Heart left ventricle (tissue), 13 donors: Measurements from ENCODE around the gene SSH2.

ENCODE experiments used
- POLR2A ChIP-seq, 2 donors: fragments of 450-650 bp; IDR thresholded peaks; one replicate each; pipeline ENCODE4 v1.6.1; 2017; ENCODE audit warnings: antibody characterized with exemption in 2 of 2, mild to moderate bottlenecking in 2 of 2, moderate library complexity in 2 of 2
- TF ChIP-seq, protein P1 (sequence below), 12 donors: fragments of 200-600 bp; sonication (generic) in 4 of 12; IDR thresholded peaks; one replicate each; pipeline versions ENCODE4 v1.5.0 to v1.8.0; 2018 to 2022; ENCODE audit warnings: antibody characterized with exemption in 12 of 12, mild to moderate bottlenecking in 5 of 12
- donor health status: ischemic (EF 13 %, LVEDD 7.1; RV severe dilation, severe dysfunction).
- donor health status: DM: no; HTN: yes; CAD: no.
- donor health status: DM: no; HTN: no; CAD: no.
- donor health status: ischemic (EF 25% LVEDD 6.9; RV normal size, moderate dysfunction).
- donor health status: ischemic (EF 25% LVEDD 5.7; RV mildly dilated, moderate dysfunction).
- donor health status: ischemic (EF 35%, LVEDD 5.7; RV mildly dilated, moderate dysfunction).
- donor health status: nonischemic (EF 11% LVEDD 7.7; RV severe dilation, severe dysfunction).
- donor health status: DM: yes; HTN: yes; CAD: no.
- donor health status: PGD.
- donor health status: ischemic (EF 29% LVEDD 5.4; RV normal size, mild dysfunction).
- donor health status: nonischemic (EF 23%, LVEDD 6.1; RV moderate dilation, normal function).

DNA sequence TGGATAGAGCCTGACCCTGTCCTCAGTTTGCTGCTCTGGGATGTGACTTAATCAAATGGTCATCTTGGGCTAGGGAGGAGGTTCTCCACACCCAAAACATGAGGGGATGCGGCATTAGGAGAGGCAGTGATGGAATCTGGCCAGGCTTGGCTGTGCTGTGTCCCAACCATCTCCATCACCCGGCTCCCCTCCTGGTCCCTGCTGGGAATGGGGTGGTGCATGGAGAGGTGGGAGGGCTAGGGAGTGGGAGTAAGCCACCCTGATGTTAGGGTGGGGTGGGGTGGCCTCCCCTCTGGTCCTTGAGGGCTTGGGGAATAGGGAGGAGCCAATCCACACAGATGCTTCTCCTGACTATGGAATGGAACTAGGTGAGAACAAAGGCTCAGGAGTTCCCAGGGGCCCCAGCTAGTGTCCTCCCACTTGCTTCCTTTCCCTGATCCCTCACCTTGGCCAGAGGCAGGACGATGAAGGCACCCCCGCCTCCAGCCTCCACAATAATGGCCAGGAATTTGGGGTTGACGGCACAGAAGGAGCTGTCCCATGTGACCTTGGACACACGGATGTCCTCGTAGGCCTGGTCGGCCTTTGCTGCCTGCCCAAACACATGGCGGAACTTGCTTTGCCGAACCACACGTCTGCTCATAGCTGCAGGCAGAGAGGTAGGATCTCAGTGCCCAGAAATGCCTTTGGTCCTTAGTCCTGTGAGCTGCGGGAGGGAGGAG, 309.1 kb downstream of the SSH2 start:
- TF ChIP-seq, protein P1, sequence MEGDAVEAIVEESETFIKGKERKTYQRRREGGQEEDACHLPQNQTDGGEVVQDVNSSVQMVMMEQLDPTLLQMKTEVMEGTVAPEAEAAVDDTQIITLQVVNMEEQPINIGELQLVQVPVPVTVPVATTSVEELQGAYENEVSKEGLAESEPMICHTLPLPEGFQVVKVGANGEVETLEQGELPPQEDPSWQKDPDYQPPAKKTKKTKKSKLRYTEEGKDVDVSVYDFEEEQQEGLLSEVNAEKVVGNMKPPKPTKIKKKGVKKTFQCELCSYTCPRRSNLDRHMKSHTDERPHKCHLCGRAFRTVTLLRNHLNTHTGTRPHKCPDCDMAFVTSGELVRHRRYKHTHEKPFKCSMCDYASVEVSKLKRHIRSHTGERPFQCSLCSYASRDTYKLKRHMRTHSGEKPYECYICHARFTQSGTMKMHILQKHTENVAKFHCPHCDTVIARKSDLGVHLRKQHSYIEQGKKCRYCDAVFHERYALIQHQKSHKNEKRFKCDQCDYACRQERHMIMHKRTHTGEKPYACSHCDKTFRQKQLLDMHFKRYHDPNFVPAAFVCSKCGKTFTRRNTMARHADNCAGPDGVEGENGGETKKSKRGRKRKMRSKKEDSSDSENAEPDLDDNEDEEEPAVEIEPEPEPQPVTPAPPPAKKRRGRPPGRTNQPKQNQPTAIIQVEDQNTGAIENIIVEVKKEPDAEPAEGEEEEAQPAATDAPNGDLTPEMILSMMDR (IDR thresholded peaks at IDR 0.05): no peak
- no peak for TF ChIP-seq POLR2A (IDR thresholded peaks at IDR 0.05)
